Astrocyte (in vitro differentiated cells and primary cell): ENCODE measurements around the gene FAM110D. TPM values are rescaled to one million over a fixed set of nuclear protein-coding genes. Genes with fewer than 3 reads are reported as not detected.
A peak's percentile ranks its signal among the peaks of the same experiment; 100 is the strongest.

ENCODE experiments used
- DNase-seq: peaks from one replicate; pipeline ENCODE4 v3.0.0-alpha.2; 2010; ENCODE audit warnings: low read depth
- FAIRE-seq: peaks from 2 replicates; lab custom pipeline; 2011; peaks lifted over from hg19 to GRCh38; lab: Jason Lieb, UNC
- H2AFZ ChIP-seq: 2 replicates; pipeline ENCODE4 v1.6.0; 2012; ENCODE audit warnings: low read depth, low read length, inconsistent platforms
- H3K27ac ChIP-seq: 2 replicates; pipeline ENCODE4 v1.5.1; 2011; ENCODE audit warnings: low read depth, low read length, inconsistent platforms
- H3K27me3 ChIP-seq: 2 replicates; pipeline ENCODE4 v1.6.0; 2011; ENCODE audit warnings: low read length, inconsistent platforms; ENCODE audit not compliant: insufficient read depth
- H3K36me3 ChIP-seq: 2 replicates; pipeline ENCODE4 v1.5.1; 2011; ENCODE audit warnings: low read length, inconsistent platforms; ENCODE audit not compliant: insufficient read depth
- H3K4me1 ChIP-seq: 2 replicates; pipeline ENCODE4 v1.5.1; 2011; ENCODE audit warnings: low read length, inconsistent platforms; ENCODE audit not compliant: insufficient read depth
- H3K4me2 ChIP-seq: 2 replicates; pipeline ENCODE4 v1.6.0; 2012; ENCODE audit warnings: low read length, inconsistent platforms
- H3K4me3 ChIP-seq: 2 replicates; pipeline ENCODE4 v1.5.1; 2011; ENCODE audit warnings: low read depth, mild to moderate bottlenecking, low read length, inconsistent platforms; ENCODE audit not compliant: insufficient read depth
- H3K79me2 ChIP-seq: 2 replicates; pipeline ENCODE4 v1.6.0; 2012; ENCODE audit warnings: mild to moderate bottlenecking, low read length, inconsistent platforms; ENCODE audit not compliant: insufficient read depth
- H3K9ac ChIP-seq: 2 replicates; pipeline ENCODE4 v1.6.0; 2012; ENCODE audit warnings: mild to moderate bottlenecking, low read length, inconsistent platforms
- H3K9me3 ChIP-seq: 2 replicates; pipeline ENCODE4 v1.5.1; 2012; ENCODE audit warnings: low read depth, mild to moderate bottlenecking, low read length, inconsistent platforms; ENCODE audit not compliant: insufficient read depth
- H4K20me1 ChIP-seq: 2 replicates; pipeline ENCODE4 v1.6.0; 2012; ENCODE audit warnings: low read length, inconsistent platforms; ENCODE audit not compliant: insufficient read depth
- H3K27ac Mint-ChIP-seq: one replicate; pipeline ENCODE4 v1.8.0; 2021; ENCODE audit warnings: mild to moderate bottlenecking, mixed read lengths; ENCODE audit not compliant: unreplicated experiment
- H3K27me3 Mint-ChIP-seq: one replicate; pipeline ENCODE4 v1.8.0; 2021; ENCODE audit warnings: low read depth, mixed read lengths; ENCODE audit not compliant: unreplicated experiment
- H3K36me3 Mint-ChIP-seq: one replicate; pipeline ENCODE4 v1.8.0; 2021; ENCODE audit warnings: low read depth, mixed read lengths; ENCODE audit not compliant: unreplicated experiment
- H3K4me1 Mint-ChIP-seq: one replicate; pipeline ENCODE4 v1.8.0; 2021; ENCODE audit warnings: low read depth, mixed read lengths; ENCODE audit not compliant: unreplicated experiment
- H3K4me3 Mint-ChIP-seq: one replicate; pipeline ENCODE4 v1.8.0; 2021; ENCODE audit warnings: mild to moderate bottlenecking, moderate library complexity, mixed read lengths; ENCODE audit not compliant: unreplicated experiment
- H3K9me3 Mint-ChIP-seq: one replicate; pipeline ENCODE4 v1.8.0; 2021; ENCODE audit warnings: mild to moderate bottlenecking, mixed read lengths; ENCODE audit not compliant: unreplicated experiment
- EZH2 ChIP-seq: IDR thresholded peaks from 2 replicates; pipeline ENCODE4 v1.6.1; 2012; ENCODE audit warnings: mild to moderate bottlenecking, low read length, inconsistent platforms; ENCODE audit not compliant: insufficient read depth
- total RNA-seq: library from RNA; stranded (reverse); gene quantifications from 2 replicates; pipeline ENCODE4 v1.2.1, GENCODE V29; 2021
- TF ChIP-seq, protein P1 (sequence below): IDR thresholded peaks from 2 replicates; pipeline ENCODE4 v1.5.1; 2011; ENCODE audit warnings: low read depth, mild to moderate bottlenecking, inconsistent platforms, low read length, moderate library complexity; ENCODE audit not compliant: insufficient read depth

Gene FAM110D
- total RNA-seq, 1 donor from 2014 or later, result 0.70 TPM

DNA sequence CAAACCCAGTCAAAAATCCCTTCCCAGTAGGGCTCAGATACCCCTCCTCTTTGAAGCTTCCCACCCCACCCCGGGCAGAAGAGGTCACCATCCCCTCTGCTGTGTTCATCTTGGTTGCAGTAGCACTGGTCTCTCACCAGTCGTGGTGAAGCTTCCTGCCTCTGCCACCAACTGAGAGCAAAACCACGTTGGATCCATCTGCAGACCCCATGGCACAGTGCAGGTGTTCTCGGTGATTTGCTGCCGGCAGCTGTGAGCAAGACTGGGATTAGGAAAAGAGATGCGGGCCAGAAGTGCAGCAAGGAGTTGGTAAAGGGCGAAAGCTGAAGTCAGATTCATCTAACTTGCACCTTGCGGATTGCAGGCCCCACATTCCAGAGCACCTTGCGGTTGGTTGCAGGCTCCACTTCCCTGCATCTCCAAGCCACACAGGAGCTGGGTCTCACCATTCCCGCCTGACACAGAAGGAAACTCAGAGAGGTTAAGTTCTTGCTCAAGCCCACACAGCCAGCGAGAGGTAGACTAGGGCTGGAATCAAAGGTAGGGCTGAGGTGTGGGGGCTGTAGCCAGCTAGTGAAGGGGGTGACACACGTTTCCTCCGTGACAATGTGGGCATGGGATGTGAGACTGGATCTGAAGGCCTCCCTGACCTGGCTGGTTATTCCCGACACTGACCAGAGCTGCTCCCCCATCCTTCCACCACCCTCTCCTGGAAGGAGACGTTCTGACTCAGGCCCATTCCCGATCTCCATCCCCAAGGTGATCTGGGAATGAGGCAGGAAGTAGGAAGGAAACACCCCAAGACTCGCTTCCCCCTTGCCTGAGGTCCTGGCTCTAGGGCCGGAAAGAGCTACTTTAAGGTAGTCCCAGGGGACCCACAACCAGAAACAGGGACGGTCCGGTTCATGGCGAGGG, 3.3 kb upstream of the FAM110D start:
- Histone ChIP-seq H3K27me3 (peaks cover 7% of the 10 kb centered on the region), H3K9ac (no peak overlapping the region), H3K4me3 (no peak overlapping the region), H3K36me3 (no peaks in the 10 kb centered on the region), H3K27ac (no peak overlapping the region), H3K4me1 (peaks cover 13% of the 10 kb centered on the region), H3K9me3 (no peaks in the 10 kb centered on the region), H2AFZ (no peak overlapping the region), H3K4me2 (no peak overlapping the region), H3K79me2 (no peaks in the 10 kb centered on the region), H4K20me1 (no peaks in the 10 kb centered on the region)
- TF ChIP-seq, protein P1, sequence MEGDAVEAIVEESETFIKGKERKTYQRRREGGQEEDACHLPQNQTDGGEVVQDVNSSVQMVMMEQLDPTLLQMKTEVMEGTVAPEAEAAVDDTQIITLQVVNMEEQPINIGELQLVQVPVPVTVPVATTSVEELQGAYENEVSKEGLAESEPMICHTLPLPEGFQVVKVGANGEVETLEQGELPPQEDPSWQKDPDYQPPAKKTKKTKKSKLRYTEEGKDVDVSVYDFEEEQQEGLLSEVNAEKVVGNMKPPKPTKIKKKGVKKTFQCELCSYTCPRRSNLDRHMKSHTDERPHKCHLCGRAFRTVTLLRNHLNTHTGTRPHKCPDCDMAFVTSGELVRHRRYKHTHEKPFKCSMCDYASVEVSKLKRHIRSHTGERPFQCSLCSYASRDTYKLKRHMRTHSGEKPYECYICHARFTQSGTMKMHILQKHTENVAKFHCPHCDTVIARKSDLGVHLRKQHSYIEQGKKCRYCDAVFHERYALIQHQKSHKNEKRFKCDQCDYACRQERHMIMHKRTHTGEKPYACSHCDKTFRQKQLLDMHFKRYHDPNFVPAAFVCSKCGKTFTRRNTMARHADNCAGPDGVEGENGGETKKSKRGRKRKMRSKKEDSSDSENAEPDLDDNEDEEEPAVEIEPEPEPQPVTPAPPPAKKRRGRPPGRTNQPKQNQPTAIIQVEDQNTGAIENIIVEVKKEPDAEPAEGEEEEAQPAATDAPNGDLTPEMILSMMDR, result no peak
- no peak for TF ChIP-seq EZH2
- FAIRE-seq, result no peak
- DNase-seq, result no peak
- Mint-ChIP-seq H3K4me1 (peaks cover 27% of the 10 kb centered on the region), H3K36me3 (no peaks in the 10 kb centered on the region), H3K27me3 (peaks cover 38% of the 10 kb centered on the region), H3K4me3 (peak overlapping the region; percentile 62), H3K27ac (peak overlapping the region; percentile 19), H3K9me3 (no peaks in the 10 kb centered on the region)

DNA sequence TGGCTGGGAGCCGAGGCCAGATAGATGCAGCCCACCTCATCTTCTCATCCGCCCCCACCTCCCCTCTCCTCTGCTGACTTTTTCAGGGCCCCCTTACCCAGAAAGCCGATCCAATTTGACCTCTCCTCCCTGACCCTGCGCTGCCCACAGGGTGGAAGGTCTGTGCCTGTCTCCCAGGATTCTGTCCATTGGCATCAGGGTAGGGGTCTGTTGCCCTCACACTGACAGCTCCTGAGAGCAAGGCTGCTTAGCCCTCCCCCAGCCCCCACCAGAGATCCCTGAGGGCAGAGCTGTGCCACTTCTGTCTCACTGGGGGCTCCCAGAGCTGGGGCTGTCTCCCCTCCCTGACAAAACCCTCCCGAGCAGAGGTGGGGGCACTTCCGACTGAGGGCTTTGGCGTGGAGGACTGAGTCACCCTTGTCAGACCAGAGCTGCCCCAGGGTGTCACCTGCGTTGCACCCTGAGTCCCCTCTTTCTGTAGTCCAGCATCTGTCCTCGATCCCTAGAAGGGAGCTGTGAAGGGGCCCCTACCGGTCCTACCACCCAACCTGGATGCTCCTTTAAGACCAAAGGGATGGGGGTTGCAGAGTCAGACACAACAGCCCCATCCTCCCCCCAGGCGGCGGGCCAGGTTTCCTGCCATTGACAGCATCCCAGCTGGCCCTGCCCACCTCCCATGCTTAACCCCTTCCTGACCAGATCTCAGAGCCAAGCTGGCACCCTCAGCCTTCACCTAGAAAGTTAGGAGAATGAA, 2.4 kb upstream of the FAM110D start:
- peaks cover 4% of the 10 kb centered on the region for H3K27me3 ChIP-seq
- peak overlapping the region; percentile 62 for H3K4me2 ChIP-seq
- FAIRE-seq (no peak), DNase-seq (no peak)
- no peak overlapping the region for H3K4me3 ChIP-seq
- H3K27ac Mint-ChIP-seq, result peak overlapping the region; percentile 26
- no peak overlapping the region for H3K27ac ChIP-seq
- no peaks in the 10 kb centered on the region for H4K20me1 ChIP-seq
- no peaks in the 10 kb centered on the region for H3K9me3 Mint-ChIP-seq
- H3K4me1 Mint-ChIP-seq, result peaks cover 27% of the 10 kb centered on the region
- no peak overlapping the region for H3K9ac ChIP-seq
- H3K4me3 Mint-ChIP-seq, result no peak overlapping the region
- H3K9me3 ChIP-seq, result no peaks in the 10 kb centered on the region
- no peaks in the 10 kb centered on the region for H3K79me2 ChIP-seq
- H3K36me3 Mint-ChIP-seq, result no peaks in the 10 kb centered on the region
- TF ChIP-seq, protein P1, result no peak
- TF ChIP-seq EZH2, result no peak
- peaks cover 34% of the 10 kb centered on the region for H3K27me3 Mint-ChIP-seq
- H3K36me3 ChIP-seq, result no peaks in the 10 kb centered on the region
- no peak overlapping the region for H2AFZ ChIP-seq
- peaks cover 18% of the 10 kb centered on the region for H3K4me1 ChIP-seq
